K562 (cell line): Measurements from ENCODE around the gene LIX1L.

Experiments used
- MAFF ChIP-seq: IDR thresholded peaks from 2 replicates; pipeline ENCODE4 v1.6.1; 2012; ENCODE audit warnings: low read length, improper control_type of control experiment
- NFYB ChIP-seq: IDR thresholded peaks from 2 replicates; pipeline ENCODE4 v1.6.1; 2011; ENCODE audit warnings: mild to moderate bottlenecking, moderate library complexity; ENCODE audit not compliant: insufficient read length; ENCODE audit errors: extremely low read depth
- TF ChIP-seq, protein P1 (sequence below): fragments of 450-650 bp; IDR thresholded peaks from 2 replicates; pipeline ENCODE4 v1.6.1; 2016; ENCODE audit warnings: borderline replicate concordance

DNA sequence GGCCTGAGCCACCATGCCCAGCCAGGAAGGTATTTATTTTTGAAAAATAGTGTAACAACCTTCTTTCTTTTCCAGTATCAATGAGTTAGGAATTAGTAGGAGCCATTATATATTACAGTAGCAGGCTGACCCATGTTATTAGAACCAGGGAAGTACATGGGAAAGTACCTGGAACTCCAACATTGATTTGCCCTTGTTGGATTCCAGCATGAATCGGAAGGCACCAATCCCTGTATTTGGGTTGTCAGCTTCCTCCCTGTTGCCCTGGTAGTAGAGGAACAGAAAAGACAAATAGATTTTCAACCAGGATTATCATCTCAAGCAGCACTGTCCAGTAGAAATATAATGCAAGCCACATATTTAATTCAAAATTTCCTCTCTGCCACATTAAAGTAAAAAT is 20.4 kb downstream of the LIX1L start:
- TF ChIP-seq, protein P1, sequence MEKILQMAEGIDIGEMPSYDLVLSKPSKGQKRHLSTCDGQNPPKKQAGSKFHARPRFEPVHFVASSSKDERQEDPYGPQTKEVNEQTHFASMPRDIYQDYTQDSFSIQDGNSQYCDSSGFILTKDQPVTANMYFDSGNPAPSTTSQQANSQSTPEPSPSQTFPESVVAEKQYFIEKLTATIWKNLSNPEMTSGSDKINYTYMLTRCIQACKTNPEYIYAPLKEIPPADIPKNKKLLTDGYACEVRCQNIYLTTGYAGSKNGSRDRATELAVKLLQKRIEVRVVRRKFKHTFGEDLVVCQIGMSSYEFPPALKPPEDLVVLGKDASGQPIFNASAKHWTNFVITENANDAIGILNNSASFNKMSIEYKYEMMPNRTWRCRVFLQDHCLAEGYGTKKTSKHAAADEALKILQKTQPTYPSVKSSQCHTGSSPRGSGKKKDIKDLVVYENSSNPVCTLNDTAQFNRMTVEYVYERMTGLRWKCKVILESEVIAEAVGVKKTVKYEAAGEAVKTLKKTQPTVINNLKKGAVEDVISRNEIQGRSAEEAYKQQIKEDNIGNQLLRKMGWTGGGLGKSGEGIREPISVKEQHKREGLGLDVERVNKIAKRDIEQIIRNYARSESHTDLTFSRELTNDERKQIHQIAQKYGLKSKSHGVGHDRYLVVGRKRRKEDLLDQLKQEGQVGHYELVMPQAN, result no peak
- TF ChIP-seq MAFF (no peak), NFYB (no peak)
